Colon (tissue), 2 donors: ENCODE data around the gene MAP3K19.

Experiments
- FAIRE-seq: peaks from 2 replicates; lab custom pipeline; 2012; peaks lifted over from hg19 to GRCh38; lab: Jason Lieb, UNC
- donor health status: control.
- donor health status: control.

Gene MAP3K19

GRCh38 chr2:134932864-134933526 lies 114.3 kb downstream of the MAP3K19 start:
- no peak for FAIRE-seq

GRCh38 chr2:134927195-134927594 lies 120.1 kb downstream of the MAP3K19 start:
- FAIRE-seq = no peak

- no peak for FAIRE-seq
Observed at GRCh38 chr2:134926231-134926931, 120.9 kb downstream of the MAP3K19 start.

GRCh38 chr2:134924912-134925311 lies 122.3 kb downstream of the MAP3K19 start:
- FAIRE-seq = no peak

- no peak for FAIRE-seq
Observed at GRCh38 chr2:134919341-134920210, 127.7 kb downstream of the MAP3K19 start.

GRCh38 chr2:134918526-134919340 lies 128.5 kb downstream of the MAP3K19 start, which contains the start of gene CCNT2:
Gene CCNT2 (plus strand): TSS chr2:134918822. CDS start chr2:134918855, 33 bp downstream.
- peak; percentile 84 for FAIRE-seq

- FAIRE-seq = peak; percentile 77
Observed at GRCh38 chr2:134917888-134918525, 129.2 kb downstream of the MAP3K19 start.

- FAIRE-seq = no peak
Observed at GRCh38 chr2:134917360-134917865, 129.8 kb downstream of the MAP3K19 start.
